ENCODE results near the gene NRM. TPM values are rescaled to one million over a fixed set of nuclear protein-coding genes. Genes with fewer than 3 reads are reported as not detected.
A peak's percentile ranks its signal among the peaks of the same experiment; 100 is the strongest.

Gene NRM
- 10 to 100 TPM; 14.2 to 15.4 TPM for polyA plus RNA-seq

GRCh38 chr6:30690403-30691207, at the start of gene NRM:
TSS of gene NRM (minus strand) at chr6:30690984. CDS start at chr6:30690974, 10 bp downstream.
- H3K27me3 ChIP-seq (ENCODE audit: control insufficient read depth in 1 of 2, insufficient read depth in 2 of 2, low read length in 2 of 2): no peaks in the 10 kb centered on the region
- H3K9me3 ChIP-seq (ENCODE audit: control insufficient read depth in 2 of 2, insufficient read depth in 1 of 2, low read depth in 1 of 2, low read length in 1 of 2): no peaks in the 10 kb centered on the region
- WGBS, 2 donors: 1% methylated on average over 36 to 40 of the region's 40 CpGs
- H3K4me1 ChIP-seq (ENCODE audit: control insufficient read depth in 2 of 2, insufficient read depth in 2 of 2, low read length in 1 of 2): peaks cover 2 to 11% of the 10 kb centered on the region in 2 donors
- H3K4me3 ChIP-seq (ENCODE audit: low read depth in 1 of 2, low read length in 2 of 2): peak within 1 kb of the TSS; percentile 75 to 85
- H3K27ac ChIP-seq (ENCODE audit: low read depth in 2 of 2, low read length in 1 of 2): peak within 1 kb of the TSS; percentile 95 to 96
- H3K36me3 ChIP-seq (ENCODE audit: control insufficient read depth in 2 of 2, insufficient read depth in 2 of 2, low read length in 1 of 2): no peaks in the 10 kb centered on the region

- H3K9me3 ChIP-seq (ENCODE audit: control insufficient read depth in 2 of 2, insufficient read depth in 1 of 2, low read depth in 1 of 2, low read length in 1 of 2): no peaks in the 10 kb centered on the region
- no peak overlapping the region for H3K4me3 ChIP-seq (ENCODE audit: low read depth in 1 of 2, low read length in 2 of 2)
- H3K36me3 ChIP-seq (ENCODE audit: control insufficient read depth in 2 of 2, insufficient read depth in 2 of 2, low read length in 1 of 2): peaks cover 5 to 23% of the 10 kb centered on the region in 2 donors
- 86 to 92% methylated on average over 2 of the region's 2 CpGs for WGBS, 2 donors
- no peak overlapping the region for H3K27ac ChIP-seq (ENCODE audit: low read depth in 2 of 2, low read length in 1 of 2)
- H3K4me1 ChIP-seq (ENCODE audit: control insufficient read depth in 2 of 2, insufficient read depth in 2 of 2, low read length in 1 of 2): peaks cover 2 to 20% of the 10 kb centered on the region in 2 donors
- no peaks in the 10 kb centered on the region for H3K27me3 ChIP-seq (ENCODE audit: control insufficient read depth in 1 of 2, insufficient read depth in 2 of 2, low read length in 2 of 2)
These were observed 49.7 kb upstream of the NRM start for GRCh38 chr6:30740540-30740870.

GRCh38 chr6:30738532-30738931, 47.7 kb upstream of the NRM start:
- Histone ChIP-seq H3K4me1 (ENCODE audit: control insufficient read depth in 2 of 2, insufficient read depth in 2 of 2, low read length in 1 of 2) (peaks cover 2 to 20% of the 10 kb centered on the region in 2 donors), H3K9me3 (ENCODE audit: control insufficient read depth in 2 of 2, insufficient read depth in 1 of 2, low read depth in 1 of 2, low read length in 1 of 2) (no peaks in the 10 kb centered on the region), H3K27me3 (ENCODE audit: control insufficient read depth in 1 of 2, insufficient read depth in 2 of 2, low read length in 2 of 2) (no peaks in the 10 kb centered on the region), H3K4me3 (ENCODE audit: low read depth in 1 of 2, low read length in 2 of 2) (no peak overlapping the region), H3K36me3 (ENCODE audit: control insufficient read depth in 2 of 2, insufficient read depth in 2 of 2, low read length in 1 of 2) (peaks cover 8 to 23% of the 10 kb centered on the region in 2 donors), H3K27ac (ENCODE audit: low read depth in 2 of 2, low read length in 1 of 2) (no peak overlapping the region)
- 82% methylated on average over 6 of the region's 6 CpGs for WGBS, 2 donors

GRCh38 chr6:30735668-30736314, 45.0 kb upstream of the NRM start:
- Histone ChIP-seq H3K9me3 (ENCODE audit: control insufficient read depth in 2 of 2, insufficient read depth in 1 of 2, low read depth in 1 of 2, low read length in 1 of 2) (no peaks in the 10 kb centered on the region), H3K4me3 (ENCODE audit: low read depth in 1 of 2, low read length in 2 of 2) (no peak overlapping the region), H3K4me1 (ENCODE audit: control insufficient read depth in 2 of 2, insufficient read depth in 2 of 2, low read length in 1 of 2) (peaks cover 0 to 13% of the 10 kb centered on the region in 2 donors), H3K27ac (ENCODE audit: low read depth in 2 of 2, low read length in 1 of 2) (no peak overlapping the region), H3K27me3 (ENCODE audit: control insufficient read depth in 1 of 2, insufficient read depth in 2 of 2, low read length in 2 of 2) (no peaks in the 10 kb centered on the region), H3K36me3 (ENCODE audit: control insufficient read depth in 2 of 2, insufficient read depth in 2 of 2, low read length in 1 of 2) (peaks cover 8 to 27% of the 10 kb centered on the region in 2 donors)
- WGBS, 2 donors: 83 to 85% methylated on average over 8 of the region's 8 CpGs

- no peak overlapping the region for H3K4me3 ChIP-seq (ENCODE audit: low read depth in 1 of 2, low read length in 2 of 2)
- no peaks in the 10 kb centered on the region for H3K9me3 ChIP-seq (ENCODE audit: control insufficient read depth in 2 of 2, insufficient read depth in 1 of 2, low read depth in 1 of 2, low read length in 1 of 2)
- H3K4me1 ChIP-seq (ENCODE audit: control insufficient read depth in 2 of 2, insufficient read depth in 2 of 2, low read length in 1 of 2): peaks cover 3 to 7% of the 10 kb centered on the region in 2 donors
- 91 to 92% methylated on average over 12 of the region's 12 CpGs for WGBS, 2 donors
- H3K36me3 ChIP-seq (ENCODE audit: control insufficient read depth in 2 of 2, insufficient read depth in 2 of 2, low read length in 1 of 2): peaks cover 7 to 29% of the 10 kb centered on the region in 2 donors
- no peaks in the 10 kb centered on the region for H3K27me3 ChIP-seq (ENCODE audit: control insufficient read depth in 1 of 2, insufficient read depth in 2 of 2, low read length in 2 of 2)
- H3K27ac ChIP-seq (ENCODE audit: low read depth in 2 of 2, low read length in 1 of 2): no peak overlapping the region
These were observed 41.6 kb upstream of the NRM start for GRCh38 chr6:30732237-30732943.

- H3K4me3 ChIP-seq (ENCODE audit: low read depth in 1 of 2, low read length in 2 of 2): peak overlapping the region in 1 of 2 donors; percentile 28
- peaks cover 3% of the 10 kb centered on the region in 2 donors for H3K4me1 ChIP-seq (ENCODE audit: control insufficient read depth in 2 of 2, insufficient read depth in 2 of 2, low read length in 1 of 2)
- H3K36me3 ChIP-seq (ENCODE audit: control insufficient read depth in 2 of 2, insufficient read depth in 2 of 2, low read length in 1 of 2): peaks cover 7 to 22% of the 10 kb centered on the region in 2 donors
- H3K27ac ChIP-seq (ENCODE audit: low read depth in 2 of 2, low read length in 1 of 2): peak overlapping the region; percentile 3 to 45
- H3K27me3 ChIP-seq (ENCODE audit: control insufficient read depth in 1 of 2, insufficient read depth in 2 of 2, low read length in 2 of 2): no peaks in the 10 kb centered on the region
- WGBS, 2 donors: 32% methylated on average over 30 of the region's 30 CpGs
- H3K9me3 ChIP-seq (ENCODE audit: control insufficient read depth in 2 of 2, insufficient read depth in 1 of 2, low read depth in 1 of 2, low read length in 1 of 2): no peaks in the 10 kb centered on the region
These were observed 40.0 kb upstream of the NRM start for GRCh38 chr6:30730601-30731435.

GRCh38 chr6:30727920-30728553, 37.3 kb upstream of the NRM start:
- 51 to 64% methylated on average over 7 of the region's 7 CpGs for WGBS, 2 donors
- Histone ChIP-seq H3K4me1 (ENCODE audit: control insufficient read depth in 2 of 2, insufficient read depth in 2 of 2, low read length in 1 of 2) (peaks cover 3 to 6% of the 10 kb centered on the region in 2 donors), H3K27me3 (ENCODE audit: control insufficient read depth in 1 of 2, insufficient read depth in 2 of 2, low read length in 2 of 2) (no peaks in the 10 kb centered on the region), H3K27ac (ENCODE audit: low read depth in 2 of 2, low read length in 1 of 2) (no peak overlapping the region), H3K9me3 (ENCODE audit: control insufficient read depth in 2 of 2, insufficient read depth in 1 of 2, low read depth in 1 of 2, low read length in 1 of 2) (no peaks in the 10 kb centered on the region), H3K36me3 (ENCODE audit: control insufficient read depth in 2 of 2, insufficient read depth in 2 of 2, low read length in 1 of 2) (peaks cover 6 to 44% of the 10 kb centered on the region in 2 donors), H3K4me3 (ENCODE audit: low read depth in 1 of 2, low read length in 2 of 2) (no peak overlapping the region)

GRCh38 chr6:30726506-30727413, 36.0 kb upstream of the NRM start:
- Histone ChIP-seq H3K27ac (ENCODE audit: low read depth in 2 of 2, low read length in 1 of 2) (peak overlapping the region in 1 of 2 donors; percentile 2), H3K36me3 (ENCODE audit: control insufficient read depth in 2 of 2, insufficient read depth in 2 of 2, low read length in 1 of 2) (peaks cover 6 to 45% of the 10 kb centered on the region in 2 donors), H3K9me3 (ENCODE audit: control insufficient read depth in 2 of 2, insufficient read depth in 1 of 2, low read depth in 1 of 2, low read length in 1 of 2) (no peaks in the 10 kb centered on the region), H3K4me1 (ENCODE audit: control insufficient read depth in 2 of 2, insufficient read depth in 2 of 2, low read length in 1 of 2) (peaks cover 5 to 6% of the 10 kb centered on the region in 2 donors), H3K4me3 (ENCODE audit: low read depth in 1 of 2, low read length in 2 of 2) (no peak overlapping the region), H3K27me3 (ENCODE audit: control insufficient read depth in 1 of 2, insufficient read depth in 2 of 2, low read length in 2 of 2) (no peaks in the 10 kb centered on the region)
- 81 to 88% methylated on average over 11 of the region's 11 CpGs for WGBS, 2 donors
